HEK293 (cell line): ENCODE measurements around the gene SPIRE2.

Experiments
- ZNF341 ChIP-seq: fragments of 450-650 bp; formaldehyde crosslinking; IDR thresholded peaks from 2 replicates; pipeline ENCODE4; 2016; ENCODE audit warnings: low read depth, missing biosample characterization, missing genetic modification characterization
- ZNF776 ChIP-seq: fragments of 450-650 bp; formaldehyde crosslinking; IDR thresholded peaks from 2 replicates; pipeline ENCODE4 v1.5.0; 2017; ENCODE audit warnings: missing biosample characterization, missing genetic modification characterization, borderline replicate concordance

- TF ChIP-seq ZNF341 (tag by site-specific recombination): no peak
- TF ChIP-seq ZNF776: no peak
These were observed 27.1 kb downstream of the SPIRE2 start for GRCh38 chr16:89855301-89855945.
